Stimulated activated CD8-positive, alpha-beta memory T cell treated with anti-CD3 and anti-CD28 coated beads, Interleukin-4, amount 100 ng/mL, for 1 hour (primary cell): Measurements from ENCODE around the gene ZBTB7A.

Experiments
- DNase-seq, 2 donors: peaks; one replicate each; pipeline ENCODE4 v3.0.0-alpha.2; 2020; ENCODE audit warnings: low read depth in 2 of 2, low spot score in 1 of 2

The ZBTB7A gene

GRCh38 chr19:4069331-4069959 is 2.7 kb upstream of the ZBTB7A start:
- no peak for DNase-seq

DNA sequence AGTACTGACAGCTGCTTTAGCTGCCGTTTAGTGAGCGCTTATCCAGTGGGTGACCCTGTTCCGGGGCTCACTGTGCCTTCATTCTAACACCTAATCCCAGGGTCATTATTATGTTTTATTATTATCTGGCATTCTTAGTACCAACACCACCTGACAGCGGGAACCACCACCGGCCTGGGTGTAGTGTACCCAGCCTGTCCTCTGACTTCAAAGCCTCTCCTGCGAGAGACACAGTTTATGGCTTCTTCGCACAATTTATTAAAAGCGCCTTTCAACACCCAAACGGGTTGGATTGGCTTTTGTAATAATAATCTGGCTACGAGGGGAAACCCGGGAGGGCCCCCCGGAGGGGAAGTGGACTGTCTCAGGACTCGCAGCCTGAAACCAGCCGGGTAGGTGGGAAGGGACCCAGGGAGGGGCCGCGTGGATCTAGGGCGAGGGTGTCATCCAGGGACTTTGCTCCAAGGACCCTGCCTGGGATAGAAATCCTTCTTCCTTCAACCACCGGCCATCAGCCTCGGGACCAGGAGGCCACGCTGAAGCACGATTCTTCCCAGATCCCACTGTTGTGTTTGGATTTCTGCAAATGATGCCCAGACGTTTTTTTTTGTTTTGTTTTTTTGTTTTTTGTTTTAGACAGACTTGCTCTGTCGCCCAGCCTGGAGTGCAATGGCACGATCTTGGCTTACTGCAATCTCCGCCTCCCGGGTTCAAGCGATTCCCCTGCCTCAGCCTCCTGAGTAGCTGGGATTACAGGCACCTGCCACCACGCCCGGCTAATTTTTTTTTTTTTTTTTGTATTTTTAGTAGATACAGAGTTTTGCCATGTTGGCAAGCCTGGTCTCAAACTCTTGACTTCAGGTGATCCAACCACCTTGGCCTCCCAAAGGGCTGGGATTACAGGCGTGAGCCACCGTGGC is 1.6 kb upstream of the ZBTB7A start:
- no peak for DNase-seq

GRCh38 chr19:4067396-4068046 is 822 bp upstream of the ZBTB7A start:
- DNase-seq: no peak

DNA sequence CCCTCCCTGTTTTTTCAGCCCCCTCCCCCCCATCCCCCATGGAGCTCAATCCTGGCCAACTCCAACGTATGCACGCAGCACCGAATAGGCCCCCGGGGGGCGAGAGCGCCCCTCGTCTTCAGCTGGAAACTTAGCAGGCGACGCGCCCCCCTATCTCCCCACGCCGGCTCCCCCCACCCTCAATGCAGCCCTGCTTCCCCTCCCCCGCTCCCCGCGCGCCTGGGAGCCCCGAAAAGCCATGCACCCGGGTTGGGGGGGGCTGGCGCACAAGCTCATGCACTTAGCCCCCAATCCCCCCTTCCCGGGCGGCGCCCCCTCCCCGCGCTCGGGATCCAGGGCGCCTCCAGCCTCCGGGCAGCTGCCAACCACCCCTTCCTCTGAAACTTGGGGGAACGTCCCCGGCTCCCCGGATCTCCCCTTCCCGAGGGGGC is 508 bp downstream of the ZBTB7A start:
- DNase-seq: no peak

DNA sequence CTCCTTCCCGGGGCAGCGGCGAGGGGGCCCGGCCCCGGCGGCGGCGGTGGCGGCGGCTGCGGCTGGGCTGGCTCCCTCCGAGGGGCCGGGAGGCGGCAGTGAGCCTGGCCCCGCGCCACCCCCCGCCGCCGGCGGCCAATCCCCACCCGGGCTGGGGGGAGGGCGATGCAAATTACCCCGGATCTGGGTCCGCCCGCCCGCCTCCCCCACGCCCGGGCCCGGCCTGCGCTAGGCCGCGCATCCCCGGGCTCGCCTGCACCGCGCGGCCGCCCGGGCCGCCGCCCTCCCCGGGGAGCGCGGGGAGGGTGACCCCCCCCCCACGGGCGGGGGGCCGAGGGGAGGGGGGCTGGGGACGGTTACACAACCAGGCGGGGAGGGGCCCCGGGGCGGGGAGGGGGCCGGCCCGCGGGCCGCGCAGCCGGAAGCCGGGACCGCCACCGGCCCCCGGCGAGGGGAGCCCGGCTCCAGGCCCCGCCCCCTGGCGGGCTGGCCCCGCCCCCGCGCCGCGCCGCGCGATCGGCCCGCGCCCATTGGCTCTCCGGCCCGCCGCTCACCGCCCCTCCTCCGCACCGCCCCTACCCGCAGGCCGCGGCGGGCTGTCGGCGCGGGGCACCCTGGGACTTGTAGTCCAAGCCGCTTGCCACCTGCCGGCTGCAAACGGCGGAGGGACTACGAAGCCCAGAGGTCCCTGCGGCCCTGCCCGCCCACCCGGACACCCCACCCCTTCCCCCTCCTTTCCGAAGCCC is 1.1 kb downstream of the ZBTB7A start:
- peak; percentile 84 to 94 for DNase-seq

DNA sequence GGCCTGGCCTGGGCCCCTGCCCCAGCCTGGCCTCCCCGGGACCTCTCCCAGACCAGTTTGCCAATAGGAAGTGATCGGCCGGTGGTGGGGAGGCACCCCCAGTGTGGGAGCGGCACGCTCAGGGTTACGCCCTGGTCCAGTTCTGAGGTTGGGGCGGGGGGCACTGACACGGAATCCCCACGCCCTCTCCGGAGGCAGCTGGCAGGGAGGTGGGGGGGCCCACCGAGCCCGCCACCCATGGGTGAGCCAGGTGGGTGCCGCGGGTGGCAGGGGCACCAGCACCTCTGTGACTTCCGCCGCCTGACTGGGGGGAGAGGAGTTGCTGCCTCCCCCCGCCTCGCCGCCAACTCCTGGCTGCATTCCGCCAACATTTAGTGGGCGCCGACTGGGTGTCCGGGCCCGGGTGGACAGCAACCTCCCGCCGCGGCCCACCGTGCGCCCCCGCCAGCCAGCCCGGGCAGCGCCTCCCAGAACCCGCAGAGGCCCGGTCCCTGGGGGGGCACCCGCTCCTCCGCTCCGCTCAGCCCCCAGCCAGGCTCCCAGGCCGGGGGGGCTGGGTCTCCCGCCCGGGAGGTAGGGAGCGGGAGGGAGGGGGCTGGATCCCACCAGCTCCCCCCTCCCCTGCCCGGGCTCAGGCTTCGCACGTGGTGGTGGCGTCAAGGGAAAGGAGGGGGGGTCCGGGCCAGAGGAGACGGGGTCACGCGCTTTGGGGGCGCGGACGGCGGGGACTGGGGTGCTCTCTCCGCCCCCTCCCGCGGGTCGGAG is 2.0 kb downstream of the ZBTB7A start:
- no peak for DNase-seq

- DNase-seq: no peak
These were observed 2.6 kb downstream of the ZBTB7A start for GRCh38 chr19:4064149-4064495.

DNA sequence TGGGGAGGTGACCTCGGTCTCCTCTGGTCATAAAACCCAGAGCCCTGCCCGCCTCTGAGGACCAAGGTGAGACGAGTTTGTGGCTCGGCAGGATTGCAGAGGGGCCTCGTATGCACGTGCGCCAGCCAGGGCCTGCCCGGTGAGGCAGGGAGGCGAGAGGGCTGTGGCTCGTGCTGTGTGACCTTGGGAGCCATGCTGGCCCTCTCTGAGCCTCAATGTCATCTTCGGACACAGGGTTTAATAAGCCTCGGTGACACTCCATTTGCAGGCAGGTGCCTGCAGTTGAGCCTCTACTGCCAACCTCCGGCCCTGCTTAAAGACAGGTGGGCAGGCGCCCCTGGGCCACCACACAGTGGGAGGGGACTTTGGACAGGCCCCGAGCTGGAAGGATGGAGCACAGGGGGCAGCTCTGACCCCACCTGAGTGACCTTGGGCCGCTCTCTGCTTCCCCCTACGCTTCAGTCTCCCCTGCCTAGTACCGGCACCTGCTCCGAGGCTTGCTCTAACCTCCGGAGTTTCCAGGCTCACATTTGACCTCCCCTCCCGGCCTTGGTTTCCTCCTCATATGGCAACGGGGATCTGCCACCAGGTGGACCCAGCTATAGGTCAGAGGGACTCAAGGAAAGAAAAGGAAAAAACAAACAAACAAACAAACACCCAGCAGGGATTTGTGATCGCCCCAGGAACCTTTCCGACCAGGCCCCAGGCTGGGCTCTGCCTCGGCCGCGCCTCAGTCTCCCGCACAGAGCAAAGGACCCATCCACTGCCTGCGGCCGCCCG is 3.1 kb downstream of the ZBTB7A start:
- DNase-seq: no peak

DNA sequence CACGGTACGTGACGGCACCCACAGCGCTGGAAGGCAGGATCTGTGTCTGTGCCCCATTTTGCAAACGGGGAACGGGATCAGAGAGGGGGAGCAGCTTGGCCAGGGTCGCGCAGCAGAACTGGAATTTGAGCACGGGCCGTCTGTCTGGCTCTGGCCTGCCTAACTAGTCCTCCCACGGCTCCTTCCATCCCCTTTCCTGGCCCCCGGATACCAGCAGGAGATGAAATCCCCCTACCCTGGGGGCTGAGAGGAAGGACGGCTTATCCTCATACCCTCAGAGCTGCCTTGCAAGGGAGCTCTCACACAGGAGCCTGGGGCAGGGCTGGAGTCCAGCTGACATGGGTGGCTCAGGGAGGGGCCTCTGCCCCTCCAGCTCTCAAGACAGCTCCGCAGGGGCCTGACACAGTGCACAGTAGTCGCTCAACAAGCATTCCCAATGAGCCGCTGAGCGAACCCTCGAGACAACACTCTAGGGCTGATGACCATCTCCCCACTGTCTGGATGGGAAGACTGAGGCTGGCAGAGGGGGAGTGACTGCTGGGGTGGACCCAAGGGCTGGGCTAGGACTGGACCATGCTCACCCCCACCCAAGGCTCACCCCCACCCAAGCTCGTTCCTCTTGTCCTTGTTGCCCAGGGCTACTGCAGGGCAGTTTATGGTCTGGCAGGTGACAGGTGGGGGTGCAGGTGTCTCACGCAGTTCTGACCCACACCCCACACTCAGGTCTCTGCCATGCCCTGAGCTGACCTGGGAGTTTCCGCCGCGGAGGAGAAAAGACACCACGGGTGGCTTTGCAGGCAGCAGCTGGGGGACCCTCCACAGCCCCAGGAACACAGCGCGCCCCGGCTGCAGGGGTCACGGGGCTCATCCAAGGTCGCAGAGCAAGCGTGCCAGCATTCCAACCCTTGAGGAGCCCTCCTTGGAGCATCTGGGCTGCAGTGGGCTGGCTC is 4.0 kb downstream of the ZBTB7A start:
- no peak for DNase-seq

DNA sequence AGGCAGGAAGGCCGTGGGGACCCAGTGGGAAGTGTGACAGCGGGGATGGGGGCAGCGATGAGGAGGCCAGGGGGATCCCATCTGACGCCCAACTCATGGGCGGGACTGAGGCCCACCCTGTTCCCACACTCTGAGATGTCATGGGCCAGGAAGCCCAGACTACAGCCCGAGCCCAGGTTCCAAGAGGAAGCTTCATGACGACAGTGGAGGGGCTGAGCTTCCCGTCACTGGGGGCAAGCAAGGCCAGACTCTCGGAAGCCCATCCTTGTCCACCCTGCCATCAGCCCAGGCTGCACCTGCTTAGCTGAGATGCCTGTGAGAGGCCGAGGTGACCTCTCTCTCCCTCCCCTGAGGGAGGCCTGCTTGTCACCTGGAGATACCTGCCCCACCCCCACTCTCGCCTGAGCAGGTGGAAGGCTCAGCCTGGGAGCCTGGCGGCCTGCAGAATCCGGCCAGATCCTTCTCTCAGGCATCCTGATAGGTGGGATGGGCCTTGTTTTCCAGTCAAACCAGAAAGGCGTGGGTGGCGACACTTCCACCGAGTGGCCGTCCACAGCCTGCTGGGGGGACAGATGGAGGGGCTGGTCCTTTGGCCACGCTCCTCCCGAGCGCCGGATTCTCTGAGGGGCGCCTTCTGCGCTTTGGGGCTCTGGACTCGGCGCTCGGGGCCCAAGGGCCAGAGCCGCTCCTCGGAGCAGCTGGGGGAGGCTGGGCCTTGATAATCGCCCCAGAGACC is 4.8 kb downstream of the ZBTB7A start:
- no peak for DNase-seq

- DNase-seq: no peak
These were observed 5.5 kb downstream of the ZBTB7A start for GRCh38 chr19:4061178-4061682.

GRCh38 chr19:4060621-4061177 is 6.0 kb downstream of the ZBTB7A start:
- DNase-seq: no peak

GRCh38 chr19:4059891-4060620 is 6.6 kb downstream of the ZBTB7A start:
- peak in 1 of 2 donors; percentile 46 for DNase-seq

- DNase-seq: no peak
These were observed 7.2 kb downstream of the ZBTB7A start for GRCh38 chr19:4059453-4059871.

DNA sequence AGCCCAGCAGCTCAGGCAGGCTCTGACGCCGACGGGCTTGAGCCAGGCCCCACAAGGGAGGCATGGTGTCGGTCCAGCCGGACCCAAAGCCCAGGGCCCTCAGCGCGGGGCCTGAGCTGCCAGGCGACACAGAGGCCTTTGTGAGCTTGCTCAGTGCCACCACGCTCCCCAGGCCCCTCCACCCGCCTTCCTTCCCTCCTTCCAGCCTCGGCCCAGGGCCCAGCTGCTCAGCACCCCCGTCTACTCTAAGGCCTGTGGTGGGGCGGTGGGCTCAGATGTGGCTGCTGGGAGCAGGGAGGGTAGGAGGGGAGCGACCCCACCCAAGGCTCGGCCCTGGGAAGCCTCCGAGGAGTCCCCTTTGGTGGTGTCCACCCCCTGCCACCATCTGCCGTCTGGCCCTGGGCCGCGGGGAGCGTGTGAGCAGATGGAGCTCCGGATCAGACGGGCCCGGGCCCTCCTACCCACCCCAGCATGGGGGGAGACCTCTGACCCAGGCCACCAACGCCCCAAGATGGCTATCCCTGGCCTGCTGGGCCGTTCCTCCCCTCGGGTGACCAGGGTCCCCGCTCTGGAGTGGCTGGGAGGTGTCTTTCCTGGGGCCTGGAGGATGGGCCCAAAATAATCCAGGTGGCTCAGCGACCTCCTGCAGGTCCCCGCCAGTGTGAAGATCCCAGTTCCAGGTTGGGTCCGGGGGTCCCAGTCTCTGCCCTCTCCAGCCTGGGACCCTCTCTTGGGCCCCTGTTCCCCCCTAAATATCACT is 7.8 kb downstream of the ZBTB7A start:
- no peak for DNase-seq
